WTC11 (cell line): ENCODE measurements around the gene AGTRAP. TPM values are rescaled to one million over a fixed set of nuclear protein-coding genes. Genes with fewer than 3 reads are reported as not detected.

Experiments used
- ATAC-seq: fragments of 200-7000 bp; cut with Tn5 transposase; 2 replicates; pipeline ENCODE4 v1.10.0; 2021; ENCODE audit warnings: mild to moderate bottlenecking, moderate library complexity
- CTCF ChIA-PET: fragments of 300-600 bp; sonication (Branson Sonifier 250); formaldehyde crosslinking; loops from one replicate; lab custom pipeline; 2021; ENCODE audit warnings: antibody characterized with exemption; lab: Charles Lee
- POLR2A ChIA-PET: fragments of 350-600 bp; sonication (Branson Sonifier 250); formaldehyde crosslinking; loops from one replicate; lab custom pipeline; 2021; ENCODE audit warnings: antibody characterized with exemption; lab: Charles Lee
- DNase-seq: peaks from one replicate; pipeline ENCODE4 v3.0.0; 2021; ENCODE audit warnings: low spot score
- H3K27ac Mint-ChIP-seq: 2 replicates; pipeline ENCODE4 v1.8.0; 2021; ENCODE audit warnings: mixed read lengths
- H3K27me3 Mint-ChIP-seq: 2 replicates; pipeline ENCODE4 v1.8.0; 2021; ENCODE audit warnings: low read depth, mild to moderate bottlenecking, moderate library complexity, mixed read lengths
- H3K36me3 Mint-ChIP-seq: 2 replicates; pipeline ENCODE4 v1.8.0; 2021; ENCODE audit warnings: mixed read lengths
- H3K4me1 Mint-ChIP-seq: 2 replicates; pipeline ENCODE4 v1.8.0; 2022; ENCODE audit warnings: mixed read lengths
- H3K4me3 Mint-ChIP-seq: 2 replicates; pipeline ENCODE4 v1.8.0; 2021; ENCODE audit warnings: mild to moderate bottlenecking, moderate library complexity, mixed read lengths
- H3K9me3 Mint-ChIP-seq: 2 replicates; pipeline ENCODE4 v1.8.0; 2021; ENCODE audit warnings: mixed read lengths
- ATF1 ChIP-seq: sonication (generic); formaldehyde crosslinking; IDR thresholded peaks from 2 replicates; pipeline ENCODE4 v1.8.1; 2023; ENCODE audit warnings: mild to moderate bottlenecking, moderate library complexity, missing genetic modification reagents
- ETV6 ChIP-seq: sonication (generic); formaldehyde crosslinking; IDR thresholded peaks from 2 replicates; pipeline ENCODE4 v1.8.1; 2022; ENCODE audit warnings: mild to moderate bottlenecking, missing genetic modification reagents
- FOXK1 ChIP-seq: sonication (generic); formaldehyde crosslinking; IDR thresholded peaks from 2 replicates; pipeline ENCODE4 v1.8.0; 2022; ENCODE audit warnings: mild to moderate bottlenecking, moderate library complexity, missing genetic modification reagents
- IRF2 ChIP-seq: sonication (generic); formaldehyde crosslinking; IDR thresholded peaks from 2 replicates; pipeline ENCODE4 v1.8.0; 2022; ENCODE audit warnings: low read depth, missing genetic modification reagents, borderline replicate concordance
- JUN ChIP-seq: sonication (generic); formaldehyde crosslinking; IDR thresholded peaks from 2 replicates; pipeline ENCODE4 v1.8.0; 2023; ENCODE audit warnings: mild to moderate bottlenecking, missing genetic modification reagents
- MXD4 ChIP-seq: fragments of 250-450 bp; sonication (Bioruptor Pico); IDR thresholded peaks from 2 replicates; pipeline ENCODE4 v1.8.0; 2021; ENCODE audit warnings: mild to moderate bottlenecking, moderate library complexity, borderline replicate concordance
- NFYB ChIP-seq: sonication (generic); formaldehyde crosslinking; conservative IDR thresholded peaks from 2 replicates; pipeline ENCODE4 v1.8.0; 2022; ENCODE audit warnings: low read depth, missing genetic modification reagents
- NR1H2 ChIP-seq: sonication (generic); formaldehyde crosslinking; IDR thresholded peaks from 2 replicates; pipeline ENCODE4 v1.9.0; 2021; ENCODE audit warnings: mild to moderate bottlenecking, moderate library complexity, missing genetic modification reagents
- SMAD3 ChIP-seq: sonication (generic); formaldehyde crosslinking; IDR thresholded peaks from 2 replicates; pipeline ENCODE4 v1.8.0; 2022; ENCODE audit warnings: missing genetic modification reagents, mild to moderate bottlenecking, borderline replicate concordance
- SOX15 ChIP-seq: fragments of 250-450 bp; sonication (Bioruptor Pico); IDR thresholded peaks from 2 replicates; pipeline ENCODE4 v1.9.0; 2021; ENCODE audit warnings: mild to moderate bottlenecking
- TEAD4 ChIP-seq: sonication (generic); formaldehyde crosslinking; IDR thresholded peaks from 2 replicates; pipeline ENCODE4 v1.8.0; 2022; ENCODE audit warnings: mild to moderate bottlenecking, missing genetic modification reagents
- ZNF317 ChIP-seq: sonication (generic); formaldehyde crosslinking; IDR thresholded peaks from 2 replicates; pipeline ENCODE4 v1.8.1; 2023; ENCODE audit warnings: low read depth, mild to moderate bottlenecking, moderate library complexity, missing genetic modification reagents, borderline replicate concordance
- ZNF416 ChIP-seq: fragments of 250-450 bp; sonication (Bioruptor Pico); IDR thresholded peaks from 2 replicates; pipeline ENCODE4 v1.9.0; 2021; ENCODE audit warnings: mild to moderate bottlenecking, inconsistent platforms
- total RNA-seq: library from RNA; stranded (reverse); gene quantifications from 3 replicates; pipeline ENCODE4 v1.2.3, GENCODE V29; 2021
- TF ChIP-seq, protein P1 (sequence below): fragments of 250-450 bp; sonication (Bioruptor Pico); IDR thresholded peaks from 2 replicates; pipeline ENCODE4 v1.9.0; 2021; ENCODE audit warnings: mild to moderate bottlenecking, borderline replicate concordance
- TF ChIP-seq, protein P2 (sequence below): fragments of 250-450 bp; sonication (Bioruptor Pico); IDR thresholded peaks from 2 replicates; pipeline ENCODE4 v2.1.2; 2022; ENCODE audit warnings: mild to moderate bottlenecking, moderate library complexity
- TF ChIP-seq, protein P3 (sequence below): fragments of 250-450 bp; sonication (Bioruptor Pico); conservative IDR thresholded peaks from 2 replicates; pipeline ENCODE4 v1.9.0; 2021; ENCODE audit warnings: mild to moderate bottlenecking
- TF ChIP-seq, protein P4 (sequence below): fragments of 250-450 bp; sonication (Bioruptor Pico); IDR thresholded peaks from 2 replicates; pipeline ENCODE4 v1.9.0; 2021; ENCODE audit warnings: moderate library complexity, mild to moderate bottlenecking, inconsistent platforms, borderline replicate concordance
- TF ChIP-seq, protein P5 (sequence below): fragments of 200-600 bp; IDR thresholded peaks from 2 replicates; pipeline ENCODE4 v1.8.0; 2022; ENCODE audit warnings: antibody characterized with exemption
- TF ChIP-seq, protein P6 (sequence below): sonication (generic); formaldehyde crosslinking; IDR thresholded peaks from 2 replicates; pipeline ENCODE4 v1.8.1; 2022; ENCODE audit warnings: low read depth, missing genetic modification reagents, borderline replicate concordance
- TF ChIP-seq, protein P7 (sequence below): sonication (generic); formaldehyde crosslinking; conservative IDR thresholded peaks from 2 replicates; pipeline ENCODE4 v1.8.1; 2023; ENCODE audit warnings: mild to moderate bottlenecking, low read depth, missing genetic modification reagents, moderate library complexity

AGTRAP gene
- total RNA-seq, 1 experiment from 2014 or later: 81.6 TPM

DNA sequence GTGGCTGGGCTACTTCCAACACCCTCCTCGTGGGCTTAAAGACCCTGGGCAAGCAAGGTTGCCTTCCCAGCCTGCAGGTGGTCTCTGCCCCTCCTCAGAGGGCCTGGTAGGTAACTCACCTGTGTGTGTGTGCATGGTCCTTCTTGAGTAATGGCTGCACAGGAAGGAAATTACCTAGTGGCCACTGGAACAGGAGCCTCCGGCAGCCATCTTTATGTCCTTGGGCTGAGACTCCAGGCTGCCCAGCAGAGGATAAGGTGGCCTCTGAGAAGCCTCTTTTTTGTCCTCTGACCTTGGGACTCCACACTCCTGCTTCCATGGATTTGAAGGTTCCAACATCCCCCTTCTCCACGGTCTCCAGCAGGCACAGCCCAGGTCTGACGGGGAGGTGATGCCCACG is 24.4 kb upstream of the AGTRAP start (continued):
- TF ChIP-seq IRF2 (CRISPR knock-in tag) (no peak), MXD4 (no peak), ZNF317 (CRISPR knock-in tag) (no peak), FOXK1 (no peak), SMAD3 (CRISPR knock-in tag) (no peak)
- TF ChIP-seq, protein P1, sequence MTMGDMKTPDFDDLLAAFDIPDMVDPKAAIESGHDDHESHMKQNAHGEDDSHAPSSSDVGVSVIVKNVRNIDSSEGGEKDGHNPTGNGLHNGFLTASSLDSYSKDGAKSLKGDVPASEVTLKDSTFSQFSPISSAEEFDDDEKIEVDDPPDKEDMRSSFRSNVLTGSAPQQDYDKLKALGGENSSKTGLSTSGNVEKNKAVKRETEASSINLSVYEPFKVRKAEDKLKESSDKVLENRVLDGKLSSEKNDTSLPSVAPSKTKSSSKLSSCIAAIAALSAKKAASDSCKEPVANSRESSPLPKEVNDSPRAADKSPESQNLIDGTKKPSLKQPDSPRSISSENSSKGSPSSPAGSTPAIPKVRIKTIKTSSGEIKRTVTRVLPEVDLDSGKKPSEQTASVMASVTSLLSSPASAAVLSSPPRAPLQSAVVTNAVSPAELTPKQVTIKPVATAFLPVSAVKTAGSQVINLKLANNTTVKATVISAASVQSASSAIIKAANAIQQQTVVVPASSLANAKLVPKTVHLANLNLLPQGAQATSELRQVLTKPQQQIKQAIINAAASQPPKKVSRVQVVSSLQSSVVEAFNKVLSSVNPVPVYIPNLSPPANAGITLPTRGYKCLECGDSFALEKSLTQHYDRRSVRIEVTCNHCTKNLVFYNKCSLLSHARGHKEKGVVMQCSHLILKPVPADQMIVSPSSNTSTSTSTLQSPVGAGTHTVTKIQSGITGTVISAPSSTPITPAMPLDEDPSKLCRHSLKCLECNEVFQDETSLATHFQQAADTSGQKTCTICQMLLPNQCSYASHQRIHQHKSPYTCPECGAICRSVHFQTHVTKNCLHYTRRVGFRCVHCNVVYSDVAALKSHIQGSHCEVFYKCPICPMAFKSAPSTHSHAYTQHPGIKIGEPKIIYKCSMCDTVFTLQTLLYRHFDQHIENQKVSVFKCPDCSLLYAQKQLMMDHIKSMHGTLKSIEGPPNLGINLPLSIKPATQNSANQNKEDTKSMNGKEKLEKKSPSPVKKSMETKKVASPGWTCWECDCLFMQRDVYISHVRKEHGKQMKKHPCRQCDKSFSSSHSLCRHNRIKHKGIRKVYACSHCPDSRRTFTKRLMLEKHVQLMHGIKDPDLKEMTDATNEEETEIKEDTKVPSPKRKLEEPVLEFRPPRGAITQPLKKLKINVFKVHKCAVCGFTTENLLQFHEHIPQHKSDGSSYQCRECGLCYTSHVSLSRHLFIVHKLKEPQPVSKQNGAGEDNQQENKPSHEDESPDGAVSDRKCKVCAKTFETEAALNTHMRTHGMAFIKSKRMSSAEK (CRISPR knock-in tag): no peak
- TF ChIP-seq, protein P2, sequence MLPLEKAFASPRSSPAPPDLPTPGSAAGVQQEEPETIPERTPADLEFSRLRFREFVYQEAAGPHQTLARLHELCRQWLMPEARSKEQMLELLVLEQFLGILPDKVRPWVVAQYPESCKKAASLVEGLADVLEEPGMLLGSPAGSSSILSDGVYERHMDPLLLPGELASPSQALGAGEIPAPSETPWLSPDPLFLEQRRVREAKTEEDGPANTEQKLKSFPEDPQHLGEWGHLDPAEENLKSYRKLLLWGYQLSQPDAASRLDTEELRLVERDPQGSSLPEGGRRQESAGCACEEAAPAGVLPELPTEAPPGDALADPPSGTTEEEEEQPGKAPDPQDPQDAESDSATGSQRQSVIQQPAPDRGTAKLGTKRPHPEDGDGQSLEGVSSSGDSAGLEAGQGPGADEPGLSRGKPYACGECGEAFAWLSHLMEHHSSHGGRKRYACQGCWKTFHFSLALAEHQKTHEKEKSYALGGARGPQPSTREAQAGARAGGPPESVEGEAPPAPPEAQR: no peak

DNA sequence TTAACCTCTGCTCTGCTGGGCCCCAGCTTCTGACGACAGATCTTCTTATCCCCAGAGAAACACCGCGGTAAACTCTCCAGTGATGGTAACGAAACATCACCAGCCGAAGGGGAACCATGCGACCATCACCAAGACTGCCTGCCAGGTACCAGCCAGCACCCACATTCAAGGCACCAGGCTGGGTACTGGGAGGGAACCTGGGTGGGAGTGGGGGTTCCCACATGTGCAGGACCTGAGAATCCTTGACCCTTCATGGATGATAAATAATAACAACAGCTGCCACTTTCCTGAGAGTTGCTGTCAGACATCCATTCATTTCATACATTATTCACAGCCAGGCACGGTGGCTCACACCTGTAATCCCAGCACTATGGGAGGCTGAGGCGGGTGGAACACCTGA is 23.7 kb upstream of the AGTRAP start:
- no peaks in the 10 kb centered on the region for H3K9me3 Mint-ChIP-seq
- H3K36me3 Mint-ChIP-seq: peaks cover 7% of the 10 kb centered on the region; the same call in 1 of the 2 replicates
- POLR2A ChIA-PET: no interaction called here
- CTCF ChIA-PET: interaction anchor here (1.0 to 2.6 kb wide), 5 partner anchors 9 to 91 kb away, joined by 4 to 17 read pairs (median 4); partner anchors contain the start of gene FBXO6
- no peaks in the 10 kb centered on the region; the same call in 1 of the 2 replicates for H3K27me3 Mint-ChIP-seq
- no peak for DNase-seq
- ATAC-seq: no peak
- H3K4me1 Mint-ChIP-seq: peaks cover 19% of the 10 kb centered on the region
- H3K4me3 Mint-ChIP-seq: no peak overlapping the region
- no peak overlapping the region for H3K27ac Mint-ChIP-seq
- TF ChIP-seq SOX15 (CRISPR knock-in tag): no peak
- TF ChIP-seq JUN (CRISPR knock-in tag): no peak
- no peak for TF ChIP-seq SMAD3 (CRISPR knock-in tag)
- TF ChIP-seq FOXK1: no peak
- TF ChIP-seq, protein P3, sequence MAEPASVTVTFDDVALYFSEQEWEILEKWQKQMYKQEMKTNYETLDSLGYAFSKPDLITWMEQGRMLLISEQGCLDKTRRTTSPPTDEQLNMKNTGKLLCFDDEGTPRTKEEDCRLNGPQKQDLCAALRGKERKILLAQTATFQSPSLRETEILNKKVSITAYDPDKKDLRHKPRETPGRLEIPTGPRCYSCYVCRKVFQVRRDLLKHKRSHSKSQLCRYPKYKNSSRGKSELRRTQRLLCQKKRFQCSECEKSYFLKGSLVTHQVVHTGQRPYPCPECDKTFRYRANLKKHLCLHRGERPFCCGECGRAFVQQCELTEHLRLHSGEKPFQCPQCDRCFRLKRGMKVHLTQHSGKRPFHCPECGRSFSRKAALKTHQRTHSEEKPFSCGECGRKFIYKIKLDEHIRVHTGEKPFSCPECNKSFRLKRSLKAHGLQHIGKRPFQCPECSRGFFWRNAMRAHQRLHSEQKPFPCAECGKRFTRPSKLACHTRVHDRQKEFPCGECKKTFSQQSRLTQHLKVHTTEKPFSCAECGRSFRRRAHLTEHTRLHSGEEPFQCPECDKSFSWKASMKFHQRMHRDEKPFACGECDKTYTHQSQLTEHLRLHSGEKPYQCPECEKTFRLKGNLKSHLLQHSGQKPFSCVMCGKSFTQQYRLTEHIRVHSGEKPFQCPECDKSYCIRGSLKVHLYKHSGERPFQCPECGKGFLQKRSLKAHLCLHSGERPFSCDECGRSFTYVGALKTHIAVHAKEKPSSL (CRISPR knock-in tag): no peak
- TF ChIP-seq, protein P4, sequence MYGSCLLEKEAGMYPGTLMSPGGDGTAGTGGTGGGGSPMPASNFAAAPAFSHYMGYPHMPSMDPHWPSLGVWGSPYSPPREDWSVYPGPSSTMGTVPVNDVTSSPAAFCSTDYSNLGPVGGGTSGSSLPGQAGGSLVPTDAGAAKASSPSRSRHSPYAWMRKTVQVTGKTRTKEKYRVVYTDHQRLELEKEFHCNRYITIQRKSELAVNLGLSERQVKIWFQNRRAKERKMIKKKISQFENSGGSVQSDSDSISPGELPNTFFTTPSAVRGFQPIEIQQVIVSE (CRISPR knock-in tag): no peak
- TF ChIP-seq TEAD4 (CRISPR knock-in tag): no peak
- TF ChIP-seq ZNF416: no peak
- no peak for TF ChIP-seq NR1H2 (CRISPR knock-in tag)
- TF ChIP-seq, protein P5, sequence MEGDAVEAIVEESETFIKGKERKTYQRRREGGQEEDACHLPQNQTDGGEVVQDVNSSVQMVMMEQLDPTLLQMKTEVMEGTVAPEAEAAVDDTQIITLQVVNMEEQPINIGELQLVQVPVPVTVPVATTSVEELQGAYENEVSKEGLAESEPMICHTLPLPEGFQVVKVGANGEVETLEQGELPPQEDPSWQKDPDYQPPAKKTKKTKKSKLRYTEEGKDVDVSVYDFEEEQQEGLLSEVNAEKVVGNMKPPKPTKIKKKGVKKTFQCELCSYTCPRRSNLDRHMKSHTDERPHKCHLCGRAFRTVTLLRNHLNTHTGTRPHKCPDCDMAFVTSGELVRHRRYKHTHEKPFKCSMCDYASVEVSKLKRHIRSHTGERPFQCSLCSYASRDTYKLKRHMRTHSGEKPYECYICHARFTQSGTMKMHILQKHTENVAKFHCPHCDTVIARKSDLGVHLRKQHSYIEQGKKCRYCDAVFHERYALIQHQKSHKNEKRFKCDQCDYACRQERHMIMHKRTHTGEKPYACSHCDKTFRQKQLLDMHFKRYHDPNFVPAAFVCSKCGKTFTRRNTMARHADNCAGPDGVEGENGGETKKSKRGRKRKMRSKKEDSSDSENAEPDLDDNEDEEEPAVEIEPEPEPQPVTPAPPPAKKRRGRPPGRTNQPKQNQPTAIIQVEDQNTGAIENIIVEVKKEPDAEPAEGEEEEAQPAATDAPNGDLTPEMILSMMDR: no peak
- no peak for TF ChIP-seq NFYB
- TF ChIP-seq ETV6 (CRISPR knock-in tag): no peak
- TF ChIP-seq ATF1: no peak
- TF ChIP-seq, protein P6, sequence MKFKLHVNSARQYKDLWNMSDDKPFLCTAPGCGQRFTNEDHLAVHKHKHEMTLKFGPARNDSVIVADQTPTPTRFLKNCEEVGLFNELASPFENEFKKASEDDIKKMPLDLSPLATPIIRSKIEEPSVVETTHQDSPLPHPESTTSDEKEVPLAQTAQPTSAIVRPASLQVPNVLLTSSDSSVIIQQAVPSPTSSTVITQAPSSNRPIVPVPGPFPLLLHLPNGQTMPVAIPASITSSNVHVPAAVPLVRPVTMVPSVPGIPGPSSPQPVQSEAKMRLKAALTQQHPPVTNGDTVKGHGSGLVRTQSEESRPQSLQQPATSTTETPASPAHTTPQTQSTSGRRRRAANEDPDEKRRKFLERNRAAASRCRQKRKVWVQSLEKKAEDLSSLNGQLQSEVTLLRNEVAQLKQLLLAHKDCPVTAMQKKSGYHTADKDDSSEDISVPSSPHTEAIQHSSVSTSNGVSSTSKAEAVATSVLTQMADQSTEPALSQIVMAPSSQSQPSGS: no peak
- TF ChIP-seq, protein P7, sequence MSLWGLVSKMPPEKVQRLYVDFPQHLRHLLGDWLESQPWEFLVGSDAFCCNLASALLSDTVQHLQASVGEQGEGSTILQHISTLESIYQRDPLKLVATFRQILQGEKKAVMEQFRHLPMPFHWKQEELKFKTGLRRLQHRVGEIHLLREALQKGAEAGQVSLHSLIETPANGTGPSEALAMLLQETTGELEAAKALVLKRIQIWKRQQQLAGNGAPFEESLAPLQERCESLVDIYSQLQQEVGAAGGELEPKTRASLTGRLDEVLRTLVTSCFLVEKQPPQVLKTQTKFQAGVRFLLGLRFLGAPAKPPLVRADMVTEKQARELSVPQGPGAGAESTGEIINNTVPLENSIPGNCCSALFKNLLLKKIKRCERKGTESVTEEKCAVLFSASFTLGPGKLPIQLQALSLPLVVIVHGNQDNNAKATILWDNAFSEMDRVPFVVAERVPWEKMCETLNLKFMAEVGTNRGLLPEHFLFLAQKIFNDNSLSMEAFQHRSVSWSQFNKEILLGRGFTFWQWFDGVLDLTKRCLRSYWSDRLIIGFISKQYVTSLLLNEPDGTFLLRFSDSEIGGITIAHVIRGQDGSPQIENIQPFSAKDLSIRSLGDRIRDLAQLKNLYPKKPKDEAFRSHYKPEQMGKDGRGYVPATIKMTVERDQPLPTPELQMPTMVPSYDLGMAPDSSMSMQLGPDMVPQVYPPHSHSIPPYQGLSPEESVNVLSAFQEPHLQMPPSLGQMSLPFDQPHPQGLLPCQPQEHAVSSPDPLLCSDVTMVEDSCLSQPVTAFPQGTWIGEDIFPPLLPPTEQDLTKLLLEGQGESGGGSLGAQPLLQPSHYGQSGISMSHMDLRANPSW: no peak
